T47D (cell line): Measurements from ENCODE around the gene S1PR5.
"Not testable (repeated sequence)": the region's sequence is repeated elsewhere in the genome, so short reads cannot be mapped to it uniquely, and the experiment has no call there.

Experiments
- DNase-seq, 2 experiments: peaks; one replicate each; pipeline versions ENCODE4 v3.0.0 to v3.0.0-alpha.2; 2011 to 2012; ENCODE audit warnings: low read depth in 1 of 2, low spot score in 1 of 2
- JUND ChIP-seq: IDR thresholded peaks from 2 replicates; pipeline ENCODE4 v1.6.1; 2012; ENCODE audit warnings: low read depth
- in situ Hi-C: cut with HindIII; loops from 2 replicates; pipeline ENCODE4 v1.10.0; 2016; ENCODE audit warnings: low sequenced_read_pairs, low pct_unique_long_range_greater_than_20kb

The S1PR5 gene

GRCh38 chr19:10538204-10538983 lies 21.1 kb upstream of the S1PR5 start:
- TF ChIP-seq JUND: no peak
- in situ Hi-C loops: no loop called here
- no peak for DNase-seq

- in situ Hi-C loops: no loop called here
- no peak for TF ChIP-seq JUND
- DNase-seq: no peak
Measured at GRCh38 chr19:10537668-10538067, 20.4 kb upstream of the S1PR5 start.

- no peak for TF ChIP-seq JUND
- in situ Hi-C loops: no loop called here
- no peak for DNase-seq
Measured at GRCh38 chr19:10535613-10536012, 18.4 kb upstream of the S1PR5 start.

- in situ Hi-C loops: no loop called here
- no peak for TF ChIP-seq JUND
- no peak for DNase-seq
Measured at GRCh38 chr19:10533646-10534386, 16.6 kb upstream of the S1PR5 start.

GRCh38 chr19:10532457-10532856 lies 15.2 kb upstream of the S1PR5 start:
- in situ Hi-C loops: no loop called here

GRCh38 chr19:10526887-10527286 lies 9.6 kb upstream of the S1PR5 start:
- in situ Hi-C loops, DNase-seq: not testable (repeated sequence)

More at GRCh38 chr19:10532457-10532856, 15.2 kb upstream of the S1PR5 start:
- TF ChIP-seq JUND: no peak
- DNase-seq: no peak

- no peak for DNase-seq
- no peak for TF ChIP-seq JUND
- in situ Hi-C loops: no loop called here
Measured at GRCh38 chr19:10525636-10526035, 8.4 kb upstream of the S1PR5 start.

GRCh38 chr19:10523135-10523636 lies 5.9 kb upstream of the S1PR5 start:
- TF ChIP-seq JUND: no peak
- in situ Hi-C loops: no loop called here
- no peak for DNase-seq

GRCh38 chr19:10521461-10522171 lies 4.4 kb upstream of the S1PR5 start:
- no peak for DNase-seq
- TF ChIP-seq JUND: no peak
- in situ Hi-C loops: no loop called here

- peak; percentile 65 to 73 for DNase-seq
- in situ Hi-C loops: no loop called here
- no peak for TF ChIP-seq JUND
Measured at GRCh38 chr19:10520652-10521318, 3.5 kb upstream of the S1PR5 start.

GRCh38 chr19:10519421-10519820 lies 2.2 kb upstream of the S1PR5 start:
- TF ChIP-seq JUND: no peak
- no peak for DNase-seq
- in situ Hi-C loops: no loop called here
